HepG2 (cell line): Measurements from ENCODE around the gene SLC2A4. TPM values are rescaled to one million over a fixed set of nuclear protein-coding genes. Genes with fewer than 3 reads are reported as not detected.
A peak's percentile ranks its signal among the peaks of the same experiment; 100 is the strongest.

ENCODE experiments used
- EP300 ChIP-seq, 3 experiments: sonication (generic) in 1 of 3; formaldehyde crosslinking in 1 of 3; IDR thresholded peaks; 2 replicates each; pipeline versions ENCODE4 v1.5.1 to v1.6.1; 2011 to 2020; ENCODE audit warnings: low read depth in 2 of 3, low read length in 2 of 3, borderline replicate concordance in 1 of 3, improper control_type of control experiment in 1 of 3, mild to moderate bottlenecking in 1 of 3, missing genetic modification reagents in 1 of 3, moderate library complexity in 1 of 3
- GFI1 ChIP-seq: sonication (generic); formaldehyde crosslinking; IDR thresholded peaks from 2 replicates; pipeline ENCODE4 v1.5.0; 2020; ENCODE audit warnings: missing genetic modification reagents, mild to moderate bottlenecking, borderline replicate concordance
- LCORL ChIP-seq, 2 experiments: fragments of 450-650 bp in 1 of 2; sonication (generic) in 1 of 2; formaldehyde crosslinking in 1 of 2; IDR thresholded peaks; 2 replicates each; pipeline versions ENCODE4 v1.5.0 to v1.6.1; 2017 to 2020; ENCODE audit warnings: antibody characterized with exemption in 1 of 2, missing genetic modification reagents in 1 of 2
- PAX8 ChIP-seq: sonication (generic); formaldehyde crosslinking; IDR thresholded peaks from 2 replicates; pipeline ENCODE4 v1.8.0; 2022; ENCODE audit warnings: mild to moderate bottlenecking, missing genetic modification reagents, borderline replicate concordance
- PRMT3 ChIP-seq: sonication (generic); formaldehyde crosslinking; IDR thresholded peaks from 2 replicates; pipeline ENCODE4 v1.8.1; 2022; ENCODE audit warnings: low read depth, mild to moderate bottlenecking, moderate library complexity, missing genetic modification reagents, borderline replicate concordance
- SP2 ChIP-seq: sonication (generic); formaldehyde crosslinking; IDR thresholded peaks from 2 replicates; pipeline ENCODE4 v1.5.1; 2020; ENCODE audit warnings: mild to moderate bottlenecking, missing genetic modification reagents
- SP4 ChIP-seq: sonication (generic); formaldehyde crosslinking; IDR thresholded peaks from 2 replicates; pipeline ENCODE4 v1.8.1; 2023; ENCODE audit warnings: mild to moderate bottlenecking, missing genetic modification reagents
- ZNF775 ChIP-seq: sonication (generic); formaldehyde crosslinking; IDR thresholded peaks from 2 replicates; pipeline ENCODE4 v1.4.0; 2020; ENCODE audit warnings: missing genetic modification reagents, mild to moderate bottlenecking, moderate library complexity, borderline replicate concordance
- polyA plus RNA-seq, 8 experiments: library from polyadenylated mRNA; depleted of rRNA in 3 of 8; stranded (reverse) in 7 of 8; unstranded in 1 of 8; fragments of >200 nt; fragmentation: Illumina TruSeq in 4 of 8; extraction: Trizol in 4 of 8; gene quantifications; 2 replicates each; pipeline versions ENCODE4 v1.2.1 to v1.2.3, GENCODE V29; 2011 to 2016; ENCODE audit warnings: low read depth in 4 of 8, missing spikeins in 1 of 8, mixed read lengths in 1 of 8; ENCODE audit not compliant: insufficient read depth in 1 of 8
- total RNA-seq, 5 experiments: library from RNA; depleted of rRNA; stranded (reverse); fragments of >200 nt; fragmentation: Illumina TruSeq; extraction: Trizol; gene quantifications; 2 replicates each; pipeline ENCODE4 v1.2.3, GENCODE V29; 2016; ENCODE audit warnings: low read depth in 1 of 5
- TF ChIP-seq, protein P1 (sequence below): sonication (generic); formaldehyde crosslinking; conservative IDR thresholded peaks from 2 replicates; pipeline ENCODE4 v1.4.0; 2020; ENCODE audit warnings: mild to moderate bottlenecking, missing genetic modification reagents, moderate library complexity
- TF ChIP-seq, protein P2 (sequence below): IDR thresholded peaks from 2 replicates; pipeline ENCODE4 v1.6.1; 2016; ENCODE audit warnings: missing biosample characterization, missing genetic modification reagents, low read depth
- TF ChIP-seq, protein P3 (sequence below): sonication (generic); formaldehyde crosslinking; IDR thresholded peaks from 2 replicates; pipeline ENCODE4 v1.9.0; 2021; ENCODE audit warnings: missing genetic modification reagents, borderline replicate concordance

Gene SLC2A4
- total and polyA plus RNA-seq, 2 of the 13 experiments (the other 11 are each of a cell fraction or from before 2014, with no cell fraction given): 4.9 to 5.8 TPM

DNA sequence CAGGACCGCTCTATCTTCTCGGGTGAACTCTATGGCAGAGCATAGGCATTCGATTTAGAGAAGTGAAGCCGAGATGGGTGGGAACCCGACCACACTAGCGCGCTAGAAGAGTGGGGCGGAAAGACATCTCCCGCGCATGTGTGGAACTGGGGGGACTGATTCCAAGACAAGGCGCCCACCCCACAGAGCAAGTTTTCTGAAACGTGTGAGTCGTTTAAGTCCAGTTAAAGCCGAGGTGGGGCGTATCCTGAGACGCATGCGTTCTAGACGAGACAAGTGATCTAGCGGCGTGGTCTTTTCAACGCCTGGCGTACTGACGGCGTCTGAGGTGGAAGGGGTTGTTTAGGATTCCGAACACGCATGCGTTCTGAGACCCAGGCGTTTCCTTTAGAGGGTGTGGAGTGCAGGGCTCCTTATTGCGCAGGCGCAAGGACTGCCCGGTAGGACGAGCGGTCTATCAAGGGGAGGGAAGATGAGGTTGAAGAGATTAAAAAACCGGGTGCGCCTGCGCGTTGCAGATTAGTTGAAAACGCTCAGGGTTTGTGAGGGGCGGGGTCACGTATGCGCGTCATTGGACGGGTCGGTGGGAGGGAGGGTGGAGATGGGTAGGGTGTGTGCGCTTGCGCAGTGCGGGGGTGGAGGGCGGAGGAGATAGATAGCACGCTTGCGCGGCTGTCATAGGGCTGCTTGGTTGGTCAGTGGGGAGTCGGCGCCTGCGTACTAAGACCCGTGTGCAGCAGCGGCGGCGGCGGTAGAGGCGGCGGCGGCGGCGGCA, 25.6 kb downstream of the SLC2A4 start, which contains the start of gene EIF5A (continued):
- TF ChIP-seq SP4 (no peak; the same call in 1 of the 2 replicates), GFI1 (no peak), ZNF775 (CRISPR knock-in tag) (no peak), PRMT3 (no peak), EP300 (IDR thresholded peaks at IDR 0.05; ENCODE audit: low read depth in 2 of 2, low read length in 2 of 2) (no peak), EP300 (CRISPR knock-in tag; IDR thresholded peaks at IDR 0.05; ENCODE audit: borderline replicate concordance) (no peak; the same call in 1 of the 2 replicates), SP2 (CRISPR knock-in tag) (no peak), PAX8 (CRISPR knock-in tag) (no peak), LCORL (IDR thresholded peaks at IDR 0.05) (no peak), LCORL (CRISPR knock-in tag; IDR thresholded peaks at IDR 0.05) (no peak)
- TF ChIP-seq, protein P1, sequence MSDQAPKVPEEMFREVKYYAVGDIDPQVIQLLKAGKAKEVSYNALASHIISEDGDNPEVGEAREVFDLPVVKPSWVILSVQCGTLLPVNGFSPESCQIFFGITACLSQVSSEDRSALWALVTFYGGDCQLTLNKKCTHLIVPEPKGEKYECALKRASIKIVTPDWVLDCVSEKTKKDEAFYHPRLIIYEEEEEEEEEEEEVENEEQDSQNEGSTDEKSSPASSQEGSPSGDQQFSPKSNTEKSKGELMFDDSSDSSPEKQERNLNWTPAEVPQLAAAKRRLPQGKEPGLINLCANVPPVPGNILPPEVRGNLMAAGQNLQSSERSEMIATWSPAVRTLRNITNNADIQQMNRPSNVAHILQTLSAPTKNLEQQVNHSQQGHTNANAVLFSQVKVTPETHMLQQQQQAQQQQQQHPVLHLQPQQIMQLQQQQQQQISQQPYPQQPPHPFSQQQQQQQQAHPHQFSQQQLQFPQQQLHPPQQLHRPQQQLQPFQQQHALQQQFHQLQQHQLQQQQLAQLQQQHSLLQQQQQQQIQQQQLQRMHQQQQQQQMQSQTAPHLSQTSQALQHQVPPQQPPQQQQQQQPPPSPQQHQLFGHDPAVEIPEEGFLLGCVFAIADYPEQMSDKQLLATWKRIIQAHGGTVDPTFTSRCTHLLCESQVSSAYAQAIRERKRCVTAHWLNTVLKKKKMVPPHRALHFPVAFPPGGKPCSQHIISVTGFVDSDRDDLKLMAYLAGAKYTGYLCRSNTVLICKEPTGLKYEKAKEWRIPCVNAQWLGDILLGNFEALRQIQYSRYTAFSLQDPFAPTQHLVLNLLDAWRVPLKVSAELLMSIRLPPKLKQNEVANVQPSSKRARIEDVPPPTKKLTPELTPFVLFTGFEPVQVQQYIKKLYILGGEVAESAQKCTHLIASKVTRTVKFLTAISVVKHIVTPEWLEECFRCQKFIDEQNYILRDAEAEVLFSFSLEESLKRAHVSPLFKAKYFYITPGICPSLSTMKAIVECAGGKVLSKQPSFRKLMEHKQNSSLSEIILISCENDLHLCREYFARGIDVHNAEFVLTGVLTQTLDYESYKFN (CRISPR knock-in tag): peak; percentile 22; the same call in 1 of the 2 replicates
- TF ChIP-seq, protein P2, sequence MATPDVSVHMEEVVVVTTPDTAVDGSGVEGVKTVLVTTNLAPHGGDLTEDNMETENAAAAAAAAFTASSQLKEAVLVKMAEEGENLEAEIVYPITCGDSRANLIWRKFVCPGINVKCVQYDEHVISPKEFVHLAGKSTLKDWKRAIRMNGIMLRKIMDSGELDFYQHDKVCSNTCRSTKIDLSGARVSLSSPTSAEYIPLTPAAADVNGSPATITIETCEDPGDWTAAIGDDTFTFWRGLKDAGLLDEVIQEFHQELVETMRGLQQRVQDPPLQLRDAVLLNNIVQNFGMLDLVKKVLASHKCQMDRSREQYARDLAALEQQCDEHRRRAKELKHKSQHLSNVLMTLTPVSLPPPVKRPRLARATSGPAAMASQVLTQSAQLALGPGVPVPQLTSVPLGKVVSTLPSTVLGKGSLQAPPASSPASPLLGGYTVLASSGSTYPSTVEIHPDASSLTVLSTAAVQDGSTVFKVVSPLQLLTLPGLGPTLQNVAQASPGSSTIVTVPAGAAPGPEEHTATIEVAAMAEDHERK (CRISPR knock-in tag): no peak; the same call in 1 of the 2 replicates
- TF ChIP-seq, protein P3, sequence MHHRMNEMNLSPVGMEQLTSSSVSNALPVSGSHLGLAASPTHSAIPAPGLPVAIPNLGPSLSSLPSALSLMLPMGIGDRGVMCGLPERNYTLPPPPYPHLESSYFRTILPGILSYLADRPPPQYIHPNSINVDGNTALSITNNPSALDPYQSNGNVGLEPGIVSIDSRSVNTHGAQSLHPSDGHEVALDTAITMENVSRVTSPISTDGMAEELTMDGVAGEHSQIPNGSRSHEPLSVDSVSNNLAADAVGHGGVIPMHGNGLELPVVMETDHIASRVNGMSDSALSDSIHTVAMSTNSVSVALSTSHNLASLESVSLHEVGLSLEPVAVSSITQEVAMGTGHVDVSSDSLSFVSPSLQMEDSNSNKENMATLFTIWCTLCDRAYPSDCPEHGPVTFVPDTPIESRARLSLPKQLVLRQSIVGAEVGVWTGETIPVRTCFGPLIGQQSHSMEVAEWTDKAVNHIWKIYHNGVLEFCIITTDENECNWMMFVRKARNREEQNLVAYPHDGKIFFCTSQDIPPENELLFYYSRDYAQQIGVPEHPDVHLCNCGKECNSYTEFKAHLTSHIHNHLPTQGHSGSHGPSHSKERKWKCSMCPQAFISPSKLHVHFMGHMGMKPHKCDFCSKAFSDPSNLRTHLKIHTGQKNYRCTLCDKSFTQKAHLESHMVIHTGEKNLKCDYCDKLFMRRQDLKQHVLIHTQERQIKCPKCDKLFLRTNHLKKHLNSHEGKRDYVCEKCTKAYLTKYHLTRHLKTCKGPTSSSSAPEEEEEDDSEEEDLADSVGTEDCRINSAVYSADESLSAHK (CRISPR knock-in tag): no peak
